Testis (tissue), 3 donors: ENCODE results near the gene SMG6. TPM values are rescaled to one million over a fixed set of nuclear protein-coding genes. Genes with fewer than 3 reads are reported as not detected.

Experiments
- DNase-seq: peaks from one replicate; pipeline ENCODE4 v3.0.0-alpha.2; 2019
- H3K27ac ChIP-seq, 2 donors: fragments of 200-600 bp; sonication (generic); one replicate each; pipeline ENCODE4 v1.5.1; 2019
- H3K27me3 ChIP-seq: fragments of 200-600 bp; sonication (generic); one replicate; pipeline ENCODE4 v1.5.1; 2019
- H3K36me3 ChIP-seq: fragments of 200-600 bp; sonication (generic); one replicate; pipeline ENCODE4 v1.5.1; 2017; ENCODE audit warnings: low read depth; ENCODE audit errors: missing control alignments
- H3K4me1 ChIP-seq: fragments of 200-600 bp; sonication (generic); one replicate; pipeline ENCODE4 v1.5.1; 2019
- H3K4me3 ChIP-seq, 2 donors: fragments of 200-600 bp; sonication (generic); one replicate each; pipeline ENCODE4 v1.5.1; 2017 to 2019
- H3K9me3 ChIP-seq: fragments of 200-600 bp; sonication (generic); one replicate; pipeline ENCODE4 v1.5.1; 2017
- CTCF ChIP-seq, 3 experiments: fragments of 450-650 bp in 2 of 3; fragments of 200-600 bp in 1 of 3; sonication (generic) in 1 of 3; IDR thresholded peaks; one replicate each; pipeline ENCODE4 v1.5.1; 2016 to 2019; ENCODE audit warnings: antibody characterized with exemption in 3 of 3, mild to moderate bottlenecking in 2 of 3, moderate library complexity in 1 of 3
- POLR2A ChIP-seq: fragments of 450-650 bp; IDR thresholded peaks from one replicate; pipeline ENCODE4 v1.6.1; 2017; ENCODE audit warnings: antibody characterized with exemption, mild to moderate bottlenecking, moderate library complexity
- WGBS, 2 donors: methylation state at CpG; one replicate each; pipeline ENCODE4 v1.1.5; 2018; 5-methylcytosine and 5-hydroxymethylcytosine counted together
- intact Hi-C: fragments of 100-400 bp; cut with DNase I; formaldehyde crosslinking; loops from one replicate; pipeline ENCODE4 v1.15.1; 2023; ENCODE audit warnings: low total_unique reads
- polyA plus RNA-seq: library from polyadenylated mRNA; stranded (reverse); fragments of 350-450 nt; fragmentation: Illumina TruSeq; extraction: RNeasy Lipid Tissue Mini Kit (QIAGEN cat#74804); gene quantifications from one replicate; pipeline ENCODE4 v1.2.3, GENCODE V29; 2014; ENCODE audit warnings: low read depth, low replicate concordance; ENCODE audit not compliant: insufficient read depth
- total RNA-seq, 2 donors: library from RNA; depleted of rRNA; stranded (reverse); fragments of >200 nt; gene quantifications; one replicate each; pipeline ENCODE4 v1.2.3, GENCODE V29; 2016

The SMG6 gene
- total and polyA plus RNA-seq, 3 donors from 2014 or later: 68.7 to 86.5 (median 80.6) TPM

DNA sequence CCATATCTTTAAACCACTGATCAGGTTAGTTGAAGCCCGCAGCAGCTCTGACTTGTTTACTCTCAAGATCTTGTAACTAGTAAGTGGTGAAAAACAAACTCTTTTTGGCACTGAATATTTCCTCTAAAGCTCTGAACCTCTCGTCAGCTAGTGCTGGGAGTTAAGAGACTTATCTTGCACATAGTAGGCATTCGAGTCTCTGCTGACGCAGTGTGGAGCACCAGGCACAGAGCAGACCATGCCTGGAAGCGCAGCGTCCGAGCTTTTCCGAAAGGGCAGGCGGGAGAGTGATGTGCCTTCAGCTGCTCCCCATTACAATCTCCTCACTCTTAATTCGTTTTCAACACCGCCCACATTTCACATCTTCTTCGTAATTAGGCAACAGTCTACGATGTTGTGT is 63.0 kb downstream of the SMG6 start:
- Histone ChIP-seq H3K27ac (peak overlapping the region; percentile 60 to 75), H3K36me3 (no peaks in the 10 kb centered on the region), H3K4me1 (peaks cover 37% of the 10 kb centered on the region), H3K9me3 (no peaks in the 10 kb centered on the region), H3K4me3 (no peak overlapping the region), H3K27me3 (no peaks in the 10 kb centered on the region)
- DNase-seq: no peak
- intact Hi-C loops: no loop called here
- 72 to 75% methylated on average over 13 of the region's 13 CpGs for WGBS, 2 donors
- TF ChIP-seq CTCF (IDR thresholded peaks at IDR 0.05): no peak
- TF ChIP-seq POLR2A: no peak

- peak overlapping the region; percentile 60 to 75 for H3K27ac ChIP-seq
- no peak for TF ChIP-seq CTCF (IDR thresholded peaks at IDR 0.05)
- TF ChIP-seq POLR2A: no peak
- no peaks in the 10 kb centered on the region for H3K36me3 ChIP-seq
- no peaks in the 10 kb centered on the region for H3K27me3 ChIP-seq
- peaks cover 39% of the 10 kb centered on the region for H3K4me1 ChIP-seq
- H3K9me3 ChIP-seq: no peaks in the 10 kb centered on the region
- 60 to 62% methylated on average over 10 of the region's 10 CpGs for WGBS, 2 donors
- intact Hi-C loops: loop anchor here (10.0 kb wide), 1 partner anchor 65 kb away; no protein-coding TSS in a partner anchor
- DNase-seq: peak; percentile 46
- H3K4me3 ChIP-seq: no peak overlapping the region
Measured at GRCh38 chr17:2239882-2240430, 63.6 kb downstream of the SMG6 start.

DNA sequence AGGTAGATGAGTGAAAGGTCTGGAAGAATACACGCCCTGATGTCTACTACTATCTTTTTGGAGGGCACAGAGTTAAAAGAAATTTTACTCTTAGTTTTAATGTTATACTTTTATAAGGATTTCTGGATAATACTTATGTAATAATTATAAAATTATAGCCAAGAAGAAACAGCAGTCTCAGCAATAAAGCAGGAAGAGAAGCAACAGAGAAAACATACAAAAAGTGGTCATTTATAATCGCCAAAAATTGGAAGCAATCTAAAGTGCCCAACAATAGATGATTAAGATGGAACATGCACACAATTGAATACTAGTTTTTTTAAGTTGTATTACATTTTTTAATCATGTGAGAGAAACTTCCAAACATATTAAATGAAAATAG is 64.4 kb downstream of the SMG6 start:
- no peaks in the 10 kb centered on the region for H3K9me3 ChIP-seq
- DNase-seq: no peak
- peak overlapping the region; percentile 21 to 75 for H3K27ac ChIP-seq
- peaks cover 31% of the 10 kb centered on the region for H3K4me1 ChIP-seq
- H3K36me3 ChIP-seq: no peaks in the 10 kb centered on the region
- H3K27me3 ChIP-seq: no peaks in the 10 kb centered on the region
- intact Hi-C loops: loop anchor here (10.0 kb wide), 1 partner anchor 64 kb away; no protein-coding TSS in a partner anchor
- no peak overlapping the region for H3K4me3 ChIP-seq
- TF ChIP-seq POLR2A (no peak), CTCF (IDR thresholded peaks at IDR 0.05) (no peak)
- 74 to 83% methylated on average over 2 of the region's 2 CpGs for WGBS, 2 donors

- intact Hi-C loops: loop anchor here (10.0 kb wide), 1 partner anchor 64 kb away; no protein-coding TSS in a partner anchor
- Histone ChIP-seq H3K9me3 (no peaks in the 10 kb centered on the region), H3K27ac (peak overlapping the region; percentile 37 to 75), H3K36me3 (no peaks in the 10 kb centered on the region), H3K4me1 (peaks cover 30% of the 10 kb centered on the region), H3K27me3 (no peaks in the 10 kb centered on the region), H3K4me3 (no peak overlapping the region)
- TF ChIP-seq CTCF (IDR thresholded peaks at IDR 0.05) (no peak), POLR2A (no peak)
- 50 to 66% methylated on average over 14 to 15 of the region's 15 CpGs for WGBS, 2 donors
- DNase-seq: no peak
Measured at GRCh38 chr17:2238432-2239169, 65.0 kb downstream of the SMG6 start.
